Measurements from ENCODE around the gene TRPC3.

The TRPC3 gene

GRCh38 chr4:121846662-121847061, 105.2 kb downstream of the TRPC3 start:
- Histone ChIP-seq H2BK15ac (replicated peaks; ENCODE audit: low read depth) (no peak overlapping the region), H3K36me3 (ENCODE audit: control insufficient read depth, insufficient read depth, low read length) (no peaks in the 10 kb centered on the region), H2AK5ac (ENCODE audit: low read length) (no peak overlapping the region), H3K4me2 (ENCODE audit: low read length) (no peak overlapping the region), H3K79me1 (ENCODE audit: low read length) (no peaks in the 10 kb centered on the region), H3K4me3 (ENCODE audit: low read length) (no peak overlapping the region), H3K27ac (ENCODE audit: low read depth, low read length) (no peak overlapping the region), H3K23ac (ENCODE audit: low read length) (no peak overlapping the region), H3K9ac (ENCODE audit: low read length) (no peak overlapping the region), H3K79me2 (ENCODE audit: control insufficient read depth, insufficient read depth, low read length) (no peaks in the 10 kb centered on the region), H2BK120ac (ENCODE audit: low read depth, low read length) (no peak overlapping the region), H4K5ac (ENCODE audit: low read length) (no peak overlapping the region), H3K27me3 (ENCODE audit: insufficient read depth, low read length, poor library complexity) (no peaks in the 10 kb centered on the region), H3K56ac (ENCODE audit: low read length) (no peak overlapping the region), H3K4me1 (ENCODE audit: control insufficient read depth, low read depth, low read length) (no peaks in the 10 kb centered on the region), H3K4ac (ENCODE audit: low read depth, low read length) (no peak overlapping the region), H3K18ac (ENCODE audit: low read length) (no peak overlapping the region), H2BK5ac (ENCODE audit: low read length) (no peak overlapping the region), H4K8ac (ENCODE audit: low read depth, low read length) (no peak overlapping the region)
- DNase-seq = no peak
- no CpG with 5 or more reads among the region's 6 CpGs for WGBS (ENCODE audit: extremely low coverage, insufficient coverage, low lambda C conversion rate)

GRCh38 chr4:121842862-121843261, 109.0 kb downstream of the TRPC3 start:
- Histone ChIP-seq H2BK15ac (replicated peaks; ENCODE audit: low read depth) (no peak overlapping the region), H3K79me2 (ENCODE audit: control insufficient read depth, insufficient read depth, low read length) (no peaks in the 10 kb centered on the region), H3K4me3 (ENCODE audit: low read length) (no peak overlapping the region), H3K4me1 (ENCODE audit: control insufficient read depth, low read depth, low read length) (no peaks in the 10 kb centered on the region), H3K36me3 (ENCODE audit: control insufficient read depth, insufficient read depth, low read length) (no peaks in the 10 kb centered on the region), H3K27ac (ENCODE audit: low read depth, low read length) (no peak overlapping the region), H3K23ac (ENCODE audit: low read length) (no peak overlapping the region), H4K8ac (ENCODE audit: low read depth, low read length) (no peak overlapping the region), H3K4me2 (ENCODE audit: low read length) (no peak overlapping the region), H2AK5ac (ENCODE audit: low read length) (no peak overlapping the region), H3K27me3 (ENCODE audit: insufficient read depth, low read length, poor library complexity) (no peaks in the 10 kb centered on the region), H3K4ac (ENCODE audit: low read depth, low read length) (no peak overlapping the region), H3K79me1 (ENCODE audit: low read length) (no peaks in the 10 kb centered on the region), H4K5ac (ENCODE audit: low read length) (no peak overlapping the region), H3K18ac (ENCODE audit: low read length) (no peak overlapping the region), H3K56ac (ENCODE audit: low read length) (no peak overlapping the region), H3K9ac (ENCODE audit: low read length) (no peak overlapping the region), H2BK5ac (ENCODE audit: low read length) (no peak overlapping the region), H2BK120ac (ENCODE audit: low read depth, low read length) (no peak overlapping the region)
- WGBS (ENCODE audit: extremely low coverage, insufficient coverage, low lambda C conversion rate) = no CpG with 5 or more reads among the region's 4 CpGs
- no peak for DNase-seq

DNA sequence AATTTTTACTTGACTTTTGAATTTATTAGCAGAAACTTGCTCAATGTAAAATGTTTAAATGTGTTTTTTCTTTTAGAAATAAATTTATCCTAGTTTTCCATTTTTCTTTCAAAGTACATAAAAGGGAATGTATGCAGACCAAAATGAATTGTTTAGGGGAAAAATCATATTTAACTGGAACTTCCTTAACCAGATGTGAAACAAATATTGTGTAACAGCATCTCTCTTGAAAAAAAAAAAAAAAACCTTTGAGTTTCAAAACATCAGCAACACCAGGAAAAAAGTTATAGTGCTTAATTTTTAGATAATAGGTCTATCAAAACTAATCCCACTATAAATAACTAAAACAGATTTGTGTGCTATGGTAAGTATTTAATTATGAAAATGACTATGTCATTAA, 113.7 kb downstream of the TRPC3 start:
- Histone ChIP-seq H3K9ac (ENCODE audit: low read length) (no peak overlapping the region), H3K4ac (ENCODE audit: low read depth, low read length) (no peak overlapping the region), H3K4me2 (ENCODE audit: low read length) (no peak overlapping the region), H2BK5ac (ENCODE audit: low read length) (no peak overlapping the region), H3K23ac (ENCODE audit: low read length) (no peak overlapping the region), H3K36me3 (ENCODE audit: control insufficient read depth, insufficient read depth, low read length) (no peaks in the 10 kb centered on the region), H3K79me1 (ENCODE audit: low read length) (no peaks in the 10 kb centered on the region), H2BK15ac (replicated peaks; ENCODE audit: low read depth) (no peak overlapping the region), H3K4me3 (ENCODE audit: low read length) (no peak overlapping the region), H2BK120ac (ENCODE audit: low read depth, low read length) (no peak overlapping the region), H3K27me3 (ENCODE audit: insufficient read depth, low read length, poor library complexity) (no peaks in the 10 kb centered on the region), H3K4me1 (ENCODE audit: control insufficient read depth, low read depth, low read length) (no peaks in the 10 kb centered on the region), H4K8ac (ENCODE audit: low read depth, low read length) (no peak overlapping the region), H4K5ac (ENCODE audit: low read length) (no peak overlapping the region), H2AK5ac (ENCODE audit: low read length) (no peak overlapping the region), H3K27ac (ENCODE audit: low read depth, low read length) (no peak overlapping the region), H3K18ac (ENCODE audit: low read length) (no peak overlapping the region), H3K56ac (ENCODE audit: low read length) (no peak overlapping the region), H3K79me2 (ENCODE audit: control insufficient read depth, insufficient read depth, low read length) (no peaks in the 10 kb centered on the region)
- no peak for DNase-seq

DNA sequence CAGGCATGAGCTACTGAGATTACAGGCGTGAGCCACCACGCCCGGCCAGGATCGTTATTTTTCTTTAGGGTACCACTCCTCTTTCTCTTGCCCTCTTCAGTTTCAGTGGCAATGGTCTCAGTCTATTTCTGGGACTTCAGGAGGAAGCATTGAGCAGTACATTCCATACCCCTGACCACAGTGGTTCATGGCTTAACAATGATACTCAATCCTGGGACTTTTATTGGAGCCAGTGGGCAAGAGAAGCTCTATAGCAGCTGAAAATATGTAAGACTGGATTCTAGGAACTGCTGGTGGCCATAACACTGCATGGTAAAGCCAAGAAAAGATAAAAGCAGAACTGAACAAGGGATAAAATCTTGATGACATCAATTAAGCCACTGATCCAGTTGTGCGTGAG, 122.3 kb downstream of the TRPC3 start:
- no peak overlapping the region for H2BK120ac ChIP-seq (ENCODE audit: low read depth, low read length)
- H4K8ac ChIP-seq (ENCODE audit: low read depth, low read length) = no peak overlapping the region
- H3K36me3 ChIP-seq (ENCODE audit: control insufficient read depth, insufficient read depth, low read length) = no peaks in the 10 kb centered on the region
- H3K27me3 ChIP-seq (ENCODE audit: insufficient read depth, low read length, poor library complexity) = no peaks in the 10 kb centered on the region
- no peak overlapping the region for H4K5ac ChIP-seq (ENCODE audit: low read length)
- no CpG with 5 or more reads among the region's 5 CpGs for WGBS (ENCODE audit: extremely low coverage, insufficient coverage, low lambda C conversion rate)
- no peak overlapping the region for H3K4me2 ChIP-seq (ENCODE audit: low read length)
- H3K4ac ChIP-seq (ENCODE audit: low read depth, low read length) = no peak overlapping the region
- no peak overlapping the region for H3K4me3 ChIP-seq (ENCODE audit: low read length)
- H3K56ac ChIP-seq (ENCODE audit: low read length) = no peak overlapping the region
- no peak overlapping the region for H2BK15ac ChIP-seq (replicated peaks; ENCODE audit: low read depth)
- no peak overlapping the region for H3K18ac ChIP-seq (ENCODE audit: low read length)
- no peaks in the 10 kb centered on the region for H3K4me1 ChIP-seq (ENCODE audit: control insufficient read depth, low read depth, low read length)
- no peaks in the 10 kb centered on the region for H3K79me2 ChIP-seq (ENCODE audit: control insufficient read depth, insufficient read depth, low read length)
- no peak overlapping the region for H3K23ac ChIP-seq (ENCODE audit: low read length)
- no peak for DNase-seq
- H3K9ac ChIP-seq (ENCODE audit: low read length) = no peak overlapping the region
- no peaks in the 10 kb centered on the region for H3K79me1 ChIP-seq (ENCODE audit: low read length)
- no peak overlapping the region for H2AK5ac ChIP-seq (ENCODE audit: low read length)
- no peak overlapping the region for H2BK5ac ChIP-seq (ENCODE audit: low read length)
- no peak overlapping the region for H3K27ac ChIP-seq (ENCODE audit: low read depth, low read length)

Measured in mesendoderm (in vitro differentiated cells).